Memory B cell (primary cell): Measurements from ENCODE around the gene DEFB110.

Experiments used
- ATAC-seq: fragments of 150-1000 bp; cut with Tn5 transposase; 2 replicates; pipeline ENCODE4 v1.10.0; 2021; ENCODE audit warnings: low read depth, mild to moderate bottlenecking, moderate library complexity
- DNase-seq, 2 donors: peaks; one replicate each; pipeline ENCODE4 v3.0.0; 2022; ENCODE audit warnings: low spot score in 2 of 2
- H3K27ac Mint-ChIP-seq: one replicate; pipeline ENCODE4 v1.8.0; 2022; ENCODE audit warnings: mild to moderate bottlenecking, moderate library complexity, mixed read lengths
- H3K27me3 Mint-ChIP-seq: one replicate; pipeline ENCODE4 v1.8.0; 2022; ENCODE audit warnings: mixed read lengths
- H3K36me3 Mint-ChIP-seq: one replicate; pipeline ENCODE4 v1.8.0; 2022; ENCODE audit warnings: mild to moderate bottlenecking, mixed read lengths
- H3K4me1 Mint-ChIP-seq: one replicate; pipeline ENCODE4 v1.8.0; 2022; ENCODE audit warnings: mixed read lengths
- H3K4me3 Mint-ChIP-seq: one replicate; pipeline ENCODE4 v1.8.0; 2022; ENCODE audit warnings: mild to moderate bottlenecking, moderate library complexity, mixed read lengths
- H3K9me3 Mint-ChIP-seq: one replicate; pipeline ENCODE4 v1.8.0; 2022; ENCODE audit warnings: mixed read lengths

Gene DEFB110

GRCh38 chr6:50021894-50022293 lies at the start of gene DEFB110:
DEFB110 (minus strand) TSS chr6:50021994; CDS start chr6:50021935, 59 bp downstream.
- Mint-ChIP-seq H3K36me3 (no peaks in the 10 kb centered on the region), H3K4me3 (no peak within 1 kb of the TSS), H3K4me1 (no peaks in the 10 kb centered on the region), H3K9me3 (peaks cover 5% of the 10 kb centered on the region), H3K27me3 (no peaks in the 10 kb centered on the region), H3K27ac (no peak within 1 kb of the TSS)
- ATAC-seq, result no peak
- no peak for DNase-seq

GRCh38 chr6:50070101-50070500 lies 48.3 kb upstream of the DEFB110 start:
- DNase-seq (no peak), ATAC-seq (no peak)
- Mint-ChIP-seq H3K27ac (no peak overlapping the region), H3K36me3 (no peaks in the 10 kb centered on the region), H3K9me3 (peaks cover 7% of the 10 kb centered on the region), H3K27me3 (no peaks in the 10 kb centered on the region), H3K4me3 (no peak overlapping the region), H3K4me1 (no peaks in the 10 kb centered on the region)

- Mint-ChIP-seq H3K9me3 (peaks cover 9% of the 10 kb centered on the region), H3K27ac (no peak overlapping the region), H3K4me1 (no peaks in the 10 kb centered on the region), H3K4me3 (no peak overlapping the region), H3K36me3 (no peaks in the 10 kb centered on the region), H3K27me3 (no peaks in the 10 kb centered on the region)
- ATAC-seq (no peak), DNase-seq (no peak)
These were observed 40.3 kb upstream of the DEFB110 start for GRCh38 chr6:50062051-50062450.

- Mint-ChIP-seq H3K9me3 (no peaks in the 10 kb centered on the region), H3K4me1 (no peaks in the 10 kb centered on the region), H3K27ac (no peak overlapping the region), H3K4me3 (no peak overlapping the region), H3K27me3 (no peaks in the 10 kb centered on the region), H3K36me3 (no peaks in the 10 kb centered on the region)
- ATAC-seq (no peak), DNase-seq (no peak)
These were observed 34.4 kb upstream of the DEFB110 start for GRCh38 chr6:50056242-50056641.

GRCh38 chr6:50049829-50050228 lies 28.0 kb upstream of the DEFB110 start, which contains the start of gene DEFB112:
DEFB112 (minus strand) TSS chr6:50049929; CDS start chr6:50049869, 60 bp downstream.
- H3K27me3 Mint-ChIP-seq, result no peaks in the 10 kb centered on the region
- peaks cover 1% of the 10 kb centered on the region for H3K9me3 Mint-ChIP-seq
- no peaks in the 10 kb centered on the region for H3K4me1 Mint-ChIP-seq
- H3K4me3 Mint-ChIP-seq, result no peak within 1 kb of the TSS
- DNase-seq (no peak), ATAC-seq (no peak)
- no peak within 1 kb of the TSS for H3K27ac Mint-ChIP-seq
- no peaks in the 10 kb centered on the region for H3K36me3 Mint-ChIP-seq

- Mint-ChIP-seq H3K4me3 (no peak overlapping the region), H3K27ac (no peak overlapping the region), H3K4me1 (no peaks in the 10 kb centered on the region), H3K27me3 (no peaks in the 10 kb centered on the region), H3K9me3 (peaks cover 1% of the 10 kb centered on the region), H3K36me3 (no peaks in the 10 kb centered on the region)
- ATAC-seq (no peak), DNase-seq (no peak)
These were observed 25.2 kb upstream of the DEFB110 start for GRCh38 chr6:50047026-50047425.

- Mint-ChIP-seq H3K4me1 (no peaks in the 10 kb centered on the region), H3K27me3 (no peaks in the 10 kb centered on the region), H3K9me3 (peaks cover 11% of the 10 kb centered on the region), H3K4me3 (no peak overlapping the region), H3K36me3 (no peaks in the 10 kb centered on the region), H3K27ac (no peak overlapping the region)
- ATAC-seq (no peak), DNase-seq (no peak)
These were observed 9.2 kb upstream of the DEFB110 start for GRCh38 chr6:50030777-50031562.

GRCh38 chr6:50030350-50030749 lies 8.6 kb upstream of the DEFB110 start:
- no peaks in the 10 kb centered on the region for H3K36me3 Mint-ChIP-seq
- H3K27me3 Mint-ChIP-seq, result no peaks in the 10 kb centered on the region
- DNase-seq (no peak), ATAC-seq (no peak)
- H3K9me3 Mint-ChIP-seq, result peaks cover 13% of the 10 kb centered on the region
- no peaks in the 10 kb centered on the region for H3K4me1 Mint-ChIP-seq
- H3K27ac Mint-ChIP-seq, result no peak overlapping the region
- no peak overlapping the region for H3K4me3 Mint-ChIP-seq

- Mint-ChIP-seq H3K36me3 (no peaks in the 10 kb centered on the region), H3K27me3 (no peaks in the 10 kb centered on the region), H3K4me3 (no peak overlapping the region), H3K27ac (no peak overlapping the region), H3K4me1 (no peaks in the 10 kb centered on the region), H3K9me3 (peaks cover 7% of the 10 kb centered on the region)
- DNase-seq, result no peak
- ATAC-seq, result no peak
These were observed 3.5 kb upstream of the DEFB110 start for GRCh38 chr6:50025258-50025657.

- no peak overlapping the region for H3K4me3 Mint-ChIP-seq
- H3K27ac Mint-ChIP-seq, result no peak overlapping the region
- DNase-seq, result no peak
- no peak for ATAC-seq
- H3K9me3 Mint-ChIP-seq, result no peaks in the 10 kb centered on the region
- H3K27me3 Mint-ChIP-seq, result no peaks in the 10 kb centered on the region
- H3K36me3 Mint-ChIP-seq, result no peaks in the 10 kb centered on the region
- H3K4me1 Mint-ChIP-seq, result no peaks in the 10 kb centered on the region
These were observed 14.0 kb downstream of the DEFB110 start for GRCh38 chr6:50007819-50008218.

- DNase-seq, result no peak
- ATAC-seq, result no peak
- no peak overlapping the region for H3K27ac Mint-ChIP-seq
- H3K4me3 Mint-ChIP-seq, result no peak overlapping the region
- no peaks in the 10 kb centered on the region for H3K36me3 Mint-ChIP-seq
- peaks cover 3% of the 10 kb centered on the region for H3K9me3 Mint-ChIP-seq
- no peaks in the 10 kb centered on the region for H3K4me1 Mint-ChIP-seq
- no peaks in the 10 kb centered on the region for H3K27me3 Mint-ChIP-seq
These were observed 18.7 kb downstream of the DEFB110 start for GRCh38 chr6:50003139-50003538.

GRCh38 chr6:49995278-49995677 lies 26.5 kb downstream of the DEFB110 start:
- H3K4me1 Mint-ChIP-seq, result no peaks in the 10 kb centered on the region
- H3K27ac Mint-ChIP-seq, result no peak overlapping the region
- no peaks in the 10 kb centered on the region for H3K27me3 Mint-ChIP-seq
- H3K9me3 Mint-ChIP-seq, result no peaks in the 10 kb centered on the region
- DNase-seq (no peak), ATAC-seq (no peak)
- H3K4me3 Mint-ChIP-seq, result no peak overlapping the region
- H3K36me3 Mint-ChIP-seq, result no peaks in the 10 kb centered on the region

GRCh38 chr6:49988900-49989299 lies 32.9 kb downstream of the DEFB110 start:
- Mint-ChIP-seq H3K9me3 (no peaks in the 10 kb centered on the region), H3K27ac (no peak overlapping the region), H3K36me3 (no peaks in the 10 kb centered on the region), H3K27me3 (no peaks in the 10 kb centered on the region), H3K4me3 (no peak overlapping the region), H3K4me1 (no peaks in the 10 kb centered on the region)
- DNase-seq (no peak), ATAC-seq (no peak)

GRCh38 chr6:49987749-49988148 lies 34.0 kb downstream of the DEFB110 start:
- Mint-ChIP-seq H3K4me3 (no peak overlapping the region), H3K36me3 (no peaks in the 10 kb centered on the region), H3K4me1 (no peaks in the 10 kb centered on the region), H3K27ac (no peak overlapping the region), H3K9me3 (no peaks in the 10 kb centered on the region), H3K27me3 (no peaks in the 10 kb centered on the region)
- DNase-seq, result no peak
- no peak for ATAC-seq

- Mint-ChIP-seq H3K27me3 (no peaks in the 10 kb centered on the region), H3K9me3 (peaks cover 1% of the 10 kb centered on the region), H3K4me3 (no peak overlapping the region), H3K27ac (no peak overlapping the region), H3K36me3 (no peaks in the 10 kb centered on the region), H3K4me1 (no peaks in the 10 kb centered on the region)
- DNase-seq (no peak), ATAC-seq (no peak)
These were observed 35.2 kb downstream of the DEFB110 start for GRCh38 chr6:49986551-49986950.
